ENCODE measurements around the gene SDF4.

SDF4 gene

DNA sequence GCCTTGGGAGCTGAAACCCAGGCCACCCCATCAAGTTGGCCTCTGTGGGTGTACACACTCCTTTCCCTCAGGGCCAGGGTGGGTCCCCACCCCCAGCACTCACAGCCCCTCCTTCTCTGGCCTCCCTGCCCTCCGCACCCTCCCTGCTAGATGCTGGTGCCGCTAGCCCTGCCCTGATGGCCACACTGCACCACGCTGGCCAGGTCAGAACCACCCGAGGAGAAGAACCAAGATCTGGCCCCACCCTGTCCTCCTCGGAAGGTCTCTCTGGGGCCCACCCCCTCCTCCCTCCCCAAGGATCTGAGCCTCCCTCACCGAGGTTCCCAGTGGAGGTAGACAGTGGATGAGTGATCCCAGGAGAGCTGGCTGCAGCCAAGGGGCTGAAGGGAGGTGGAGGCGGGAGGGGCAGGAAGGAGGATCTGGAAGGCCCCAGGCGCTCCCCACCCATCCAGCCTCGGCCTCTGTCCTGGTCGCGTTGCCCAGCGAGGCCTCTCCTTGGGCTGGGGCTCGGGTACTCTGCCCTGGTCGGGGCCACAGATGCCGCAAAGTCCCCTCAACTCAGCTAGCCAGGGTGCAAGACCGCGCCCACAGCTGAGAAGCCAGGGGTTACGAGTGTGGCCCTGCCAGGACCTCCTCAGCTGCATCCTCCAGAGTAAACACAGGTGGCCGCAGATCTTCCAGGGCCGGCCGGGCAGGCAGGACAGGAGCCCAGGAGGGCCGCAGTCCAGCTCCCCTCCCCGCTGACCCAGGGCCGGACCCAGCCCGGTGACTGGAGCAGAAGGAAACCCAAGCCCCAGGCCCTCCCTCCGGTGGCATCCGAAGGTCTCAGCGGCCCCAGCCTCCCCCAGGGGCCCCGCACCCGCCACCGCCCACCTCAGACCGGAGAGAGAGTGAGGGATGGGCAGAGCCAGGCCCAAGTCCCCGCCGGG, 5.4 kb upstream of the SDF4 start:
- H3K27me3 ChIP-seq (ENCODE audit: insufficient read depth, low read depth, severe bottlenecking) = no peaks in the 10 kb centered on the region
- DNase-seq = no peak
- no peak overlapping the region; the same call in 1 of the 2 replicates for H3K27ac ChIP-seq
- peaks cover 14% of the 10 kb centered on the region for H3K36me3 ChIP-seq
- H3K9me3 ChIP-seq (ENCODE audit: severe bottlenecking) = no peaks in the 10 kb centered on the region
- H3K4me3 ChIP-seq (ENCODE audit: low read depth, low read length) = no peak overlapping the region
- TF ChIP-seq, protein P1, sequence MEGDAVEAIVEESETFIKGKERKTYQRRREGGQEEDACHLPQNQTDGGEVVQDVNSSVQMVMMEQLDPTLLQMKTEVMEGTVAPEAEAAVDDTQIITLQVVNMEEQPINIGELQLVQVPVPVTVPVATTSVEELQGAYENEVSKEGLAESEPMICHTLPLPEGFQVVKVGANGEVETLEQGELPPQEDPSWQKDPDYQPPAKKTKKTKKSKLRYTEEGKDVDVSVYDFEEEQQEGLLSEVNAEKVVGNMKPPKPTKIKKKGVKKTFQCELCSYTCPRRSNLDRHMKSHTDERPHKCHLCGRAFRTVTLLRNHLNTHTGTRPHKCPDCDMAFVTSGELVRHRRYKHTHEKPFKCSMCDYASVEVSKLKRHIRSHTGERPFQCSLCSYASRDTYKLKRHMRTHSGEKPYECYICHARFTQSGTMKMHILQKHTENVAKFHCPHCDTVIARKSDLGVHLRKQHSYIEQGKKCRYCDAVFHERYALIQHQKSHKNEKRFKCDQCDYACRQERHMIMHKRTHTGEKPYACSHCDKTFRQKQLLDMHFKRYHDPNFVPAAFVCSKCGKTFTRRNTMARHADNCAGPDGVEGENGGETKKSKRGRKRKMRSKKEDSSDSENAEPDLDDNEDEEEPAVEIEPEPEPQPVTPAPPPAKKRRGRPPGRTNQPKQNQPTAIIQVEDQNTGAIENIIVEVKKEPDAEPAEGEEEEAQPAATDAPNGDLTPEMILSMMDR (IDR thresholded peaks at IDR 0.05; ENCODE audit: low read depth, low read length) = no peak

DNA sequence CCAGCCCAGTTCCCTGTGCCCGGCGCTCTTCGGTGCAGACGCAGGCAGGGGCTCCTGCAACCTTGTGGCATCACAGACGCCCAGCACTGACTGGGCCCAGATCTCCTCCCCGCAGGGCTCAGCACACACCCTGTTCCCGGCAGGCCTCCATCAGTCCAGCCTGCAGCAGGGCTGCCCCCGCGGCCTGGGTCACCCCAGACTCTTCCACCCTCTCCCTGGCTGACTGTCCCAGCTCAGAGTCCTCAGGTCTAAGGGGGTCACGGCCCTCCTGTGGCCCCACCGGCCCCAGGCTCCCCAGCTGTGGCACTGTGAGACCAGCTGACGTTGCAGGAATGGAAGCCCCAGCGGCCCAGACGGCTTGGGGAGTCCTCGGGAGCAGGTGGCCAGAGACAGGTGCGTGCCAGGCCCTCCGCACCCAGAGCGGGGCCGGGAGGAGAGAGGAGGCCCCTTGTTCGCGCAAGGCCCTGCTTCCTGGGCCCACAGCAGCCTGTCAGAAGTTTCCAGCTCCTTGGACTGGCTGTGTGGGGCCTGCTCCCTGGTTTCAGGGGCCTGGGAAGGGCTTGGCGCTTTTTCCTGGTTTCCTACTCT, 4.5 kb upstream of the SDF4 start:
- Histone ChIP-seq H3K9me3 (ENCODE audit: severe bottlenecking) (no peaks in the 10 kb centered on the region), H3K27me3 (ENCODE audit: insufficient read depth, low read depth, severe bottlenecking) (no peaks in the 10 kb centered on the region), H3K27ac (no peak overlapping the region), H3K4me3 (ENCODE audit: low read depth, low read length) (no peak overlapping the region), H3K36me3 (peaks cover 18% of the 10 kb centered on the region)
- no peak for DNase-seq
- TF ChIP-seq, protein P1 (IDR thresholded peaks at IDR 0.05; ENCODE audit: low read depth, low read length) = no peak

DNA sequence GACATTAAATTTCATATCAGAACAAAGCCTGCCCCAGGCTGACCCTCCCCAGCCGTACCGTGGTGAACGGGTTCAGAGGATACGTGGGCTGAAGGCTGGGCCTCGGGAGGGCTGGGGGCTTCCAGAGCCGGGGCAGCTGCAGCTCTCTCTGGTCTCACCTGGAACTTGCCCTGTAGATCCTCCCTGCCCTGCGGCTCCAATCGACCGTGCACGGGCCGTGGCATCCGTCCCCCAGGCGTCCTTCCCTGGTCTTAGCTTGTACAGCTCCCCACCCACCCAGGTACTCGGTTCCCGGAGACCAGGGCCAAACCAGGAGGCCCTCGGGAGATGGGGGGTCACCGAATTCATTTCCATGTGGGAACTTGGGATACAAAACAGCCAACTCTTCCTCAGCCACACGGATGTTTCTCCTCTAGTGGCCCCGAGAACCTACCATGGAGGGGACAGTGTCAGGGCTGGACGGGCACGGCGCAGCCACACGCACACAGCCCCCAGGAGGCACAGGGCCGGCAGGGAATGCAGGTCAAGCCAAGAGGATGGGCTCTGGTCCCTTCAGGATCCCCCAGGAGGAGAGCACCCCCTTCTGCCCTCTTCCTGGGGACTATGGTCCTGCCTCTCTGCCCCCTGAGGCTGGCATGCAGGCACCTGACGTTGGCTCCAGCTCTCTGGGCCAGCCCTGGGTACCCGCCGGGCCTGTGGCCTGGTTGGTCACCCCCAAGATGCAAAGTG, 3.4 kb upstream of the SDF4 start:
- H3K27me3 ChIP-seq (ENCODE audit: insufficient read depth, low read depth, severe bottlenecking) = no peaks in the 10 kb centered on the region
- H3K4me3 ChIP-seq (ENCODE audit: low read depth, low read length) = no peak overlapping the region
- H3K9me3 ChIP-seq (ENCODE audit: severe bottlenecking) = no peaks in the 10 kb centered on the region
- H3K27ac ChIP-seq = no peak overlapping the region
- peaks cover 18% of the 10 kb centered on the region for H3K36me3 ChIP-seq
- no peak for DNase-seq
- TF ChIP-seq, protein P1 (IDR thresholded peaks at IDR 0.05; ENCODE audit: low read depth, low read length) = no peak

DNA sequence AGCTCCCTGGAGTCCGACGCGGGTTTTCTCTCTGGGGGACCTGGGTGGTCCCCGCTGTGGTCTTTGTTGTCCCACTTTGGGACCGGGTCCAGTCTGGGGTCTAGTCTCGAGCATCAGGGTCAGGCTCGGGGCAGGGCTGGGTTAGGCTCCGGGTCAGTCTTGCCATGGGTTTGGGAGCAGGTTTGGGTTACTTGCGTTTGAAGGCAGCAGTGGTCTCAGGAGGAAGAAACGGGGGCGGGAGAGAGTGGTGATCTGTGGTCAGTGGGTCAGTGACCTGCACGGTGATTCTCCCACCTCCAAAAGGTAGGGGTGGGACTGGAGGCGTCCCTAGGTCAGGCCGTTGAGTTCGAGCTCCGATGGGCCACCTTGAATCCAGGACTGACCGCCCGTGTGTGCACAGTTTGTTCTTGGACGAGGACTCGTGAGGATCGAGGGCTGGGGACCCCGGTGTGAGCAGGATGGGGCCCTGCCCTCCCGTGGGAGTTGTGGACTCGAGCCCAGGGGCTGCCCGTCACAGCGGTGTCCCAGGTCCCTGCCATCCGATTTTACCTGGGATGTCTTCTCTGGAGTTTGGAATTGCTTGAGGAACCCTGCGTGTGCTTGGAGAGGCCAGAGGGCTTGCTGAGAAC, 2.5 kb upstream of the SDF4 start:
- H3K27ac ChIP-seq = no peak overlapping the region
- TF ChIP-seq, protein P1 (IDR thresholded peaks at IDR 0.05; ENCODE audit: low read depth, low read length) = no peak
- no peak for DNase-seq
- H3K9me3 ChIP-seq (ENCODE audit: severe bottlenecking) = no peaks in the 10 kb centered on the region
- no peaks in the 10 kb centered on the region for H3K27me3 ChIP-seq (ENCODE audit: insufficient read depth, low read depth, severe bottlenecking)
- H3K4me3 ChIP-seq (ENCODE audit: low read depth, low read length) = no peak overlapping the region
- peaks cover 23% of the 10 kb centered on the region for H3K36me3 ChIP-seq

DNA sequence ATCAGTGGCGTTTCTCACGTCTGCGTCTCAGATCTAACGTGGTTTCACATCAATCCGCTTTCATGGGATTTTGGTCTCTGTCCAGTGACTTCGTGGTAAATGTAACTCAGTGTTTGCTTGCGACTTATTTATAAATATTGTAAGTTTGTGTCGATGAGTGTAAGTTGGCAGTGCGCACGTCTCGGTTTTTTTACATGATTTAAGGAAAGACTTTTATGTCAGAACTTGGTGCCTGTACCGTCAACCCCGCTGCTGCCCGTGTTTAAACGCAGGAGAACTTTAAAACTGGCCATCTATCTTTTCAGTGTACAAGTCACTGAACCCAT, 1.7 kb upstream of the SDF4 start:
- DNase-seq = no peak
- H3K36me3 ChIP-seq = peaks cover 24% of the 10 kb centered on the region
- TF ChIP-seq, protein P1 (IDR thresholded peaks at IDR 0.05; ENCODE audit: low read depth, low read length) = no peak
- no peaks in the 10 kb centered on the region for H3K27me3 ChIP-seq (ENCODE audit: insufficient read depth, low read depth, severe bottlenecking)
- H3K27ac ChIP-seq = no peak overlapping the region
- no peaks in the 10 kb centered on the region for H3K9me3 ChIP-seq (ENCODE audit: severe bottlenecking)
- no peak overlapping the region for H3K4me3 ChIP-seq (ENCODE audit: low read depth, low read length)
